PC-3 (cell line): Measurements from ENCODE around the gene STXBP4.

Experiments
- CTCF ChIP-seq: fragments of 300-600 bp; sonication (generic); conservative IDR thresholded peaks from 2 replicates; pipeline ENCODE4 v1.5.1; 2017; ENCODE audit warnings: antibody characterized with exemption, low read depth, mild to moderate bottlenecking, low read length
- EZH2 ChIP-seq: fragments of 300-600 bp; sonication (generic); IDR thresholded peaks from one replicate; pipeline ENCODE4 v1.6.1; 2017; ENCODE audit warnings: antibody characterized with exemption, mild to moderate bottlenecking, low read length; ENCODE audit not compliant: unreplicated experiment
- EZH2phosphoT487 ChIP-seq: fragments of 300-600 bp; sonication (generic); IDR thresholded peaks from 2 replicates; pipeline ENCODE4 v1.6.1; 2018; ENCODE audit warnings: mild to moderate bottlenecking, antibody characterized with exemption, low read length, borderline replicate concordance

- no peak for TF ChIP-seq CTCF
- TF ChIP-seq EZH2 = no peak
- no peak for TF ChIP-seq EZH2phosphoT487
These were observed 198.6 kb downstream of the STXBP4 start for GRCh38 chr17:55167024-55167725.
